Cardiac fibroblast (primary cell): ENCODE data around the gene TMEM271.
A peak's percentile ranks its signal among the peaks of the same experiment; 100 is the strongest.

ENCODE experiments used
- DNase-seq, 2 donors: peaks; one replicate each; pipeline versions ENCODE4 v3.0.0 to v3.0.0-alpha.2; 2010; ENCODE audit warnings: low read depth in 2 of 2
- H3K4me3 ChIP-seq, 2 donors: replicated peaks in 1 of 2; 1 replicate in 1 of 2; 2 replicates in 1 of 2; pipeline ENCODE4 v1.5.1; 2011; ENCODE audit warnings: low read depth in 2 of 2, low read length in 2 of 2, mild to moderate bottlenecking in 2 of 2, moderate library complexity in 1 of 2
- TF ChIP-seq, protein P1 (sequence below): IDR thresholded peaks from one replicate; pipeline ENCODE4 v1.5.1; 2011; ENCODE audit warnings: low read depth, mild to moderate bottlenecking, low read length, inconsistent platforms

TMEM271 gene

DNA sequence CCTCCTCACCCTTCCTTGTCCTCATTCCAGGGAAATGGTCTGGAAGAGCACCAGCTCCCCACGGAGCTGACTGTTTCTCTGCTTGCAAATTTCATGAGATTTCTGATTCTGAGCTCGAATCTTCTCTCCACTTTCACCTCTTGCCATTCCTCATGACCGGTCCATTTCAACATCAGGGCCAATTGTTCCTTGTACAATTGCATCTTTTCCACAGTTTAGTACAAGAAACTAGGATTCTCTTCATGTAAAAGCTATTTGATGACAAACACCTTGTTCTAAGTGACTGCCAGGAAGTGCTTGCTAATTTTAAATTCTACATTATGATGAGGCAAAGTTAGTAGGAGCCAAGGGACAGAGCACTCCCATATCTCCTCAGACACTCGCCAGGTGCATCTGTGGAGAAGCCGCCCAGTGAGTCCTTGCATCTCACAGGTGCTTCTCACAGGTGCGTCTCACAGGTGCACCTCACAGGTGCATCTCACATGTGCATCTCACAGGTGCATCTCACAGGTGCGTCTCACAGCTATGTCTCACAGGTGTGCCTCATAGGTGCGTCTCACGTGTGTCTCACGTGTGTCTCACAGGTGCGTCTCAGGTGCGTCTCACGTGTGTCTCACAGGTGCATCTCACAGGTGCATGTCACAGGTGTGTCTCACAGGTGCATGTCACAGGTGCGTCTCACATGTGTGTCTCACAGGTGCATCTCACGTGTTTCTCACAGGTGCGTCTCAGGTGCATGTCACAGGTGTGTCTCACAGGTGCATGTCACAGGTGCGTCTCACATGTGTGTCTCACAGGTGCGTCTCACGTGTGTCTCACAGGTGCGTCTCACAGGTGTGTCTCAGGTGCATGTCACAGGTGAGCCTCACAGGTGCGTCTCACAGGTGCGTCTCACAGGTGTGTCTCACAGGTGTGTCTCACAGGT lies 46.2 kb upstream of the TMEM271 start:
- H3K4me3 ChIP-seq = no peak overlapping the region
- TF ChIP-seq, protein P1, sequence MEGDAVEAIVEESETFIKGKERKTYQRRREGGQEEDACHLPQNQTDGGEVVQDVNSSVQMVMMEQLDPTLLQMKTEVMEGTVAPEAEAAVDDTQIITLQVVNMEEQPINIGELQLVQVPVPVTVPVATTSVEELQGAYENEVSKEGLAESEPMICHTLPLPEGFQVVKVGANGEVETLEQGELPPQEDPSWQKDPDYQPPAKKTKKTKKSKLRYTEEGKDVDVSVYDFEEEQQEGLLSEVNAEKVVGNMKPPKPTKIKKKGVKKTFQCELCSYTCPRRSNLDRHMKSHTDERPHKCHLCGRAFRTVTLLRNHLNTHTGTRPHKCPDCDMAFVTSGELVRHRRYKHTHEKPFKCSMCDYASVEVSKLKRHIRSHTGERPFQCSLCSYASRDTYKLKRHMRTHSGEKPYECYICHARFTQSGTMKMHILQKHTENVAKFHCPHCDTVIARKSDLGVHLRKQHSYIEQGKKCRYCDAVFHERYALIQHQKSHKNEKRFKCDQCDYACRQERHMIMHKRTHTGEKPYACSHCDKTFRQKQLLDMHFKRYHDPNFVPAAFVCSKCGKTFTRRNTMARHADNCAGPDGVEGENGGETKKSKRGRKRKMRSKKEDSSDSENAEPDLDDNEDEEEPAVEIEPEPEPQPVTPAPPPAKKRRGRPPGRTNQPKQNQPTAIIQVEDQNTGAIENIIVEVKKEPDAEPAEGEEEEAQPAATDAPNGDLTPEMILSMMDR = no peak
- DNase-seq = peak in 1 of 2 donors; percentile 7

DNA sequence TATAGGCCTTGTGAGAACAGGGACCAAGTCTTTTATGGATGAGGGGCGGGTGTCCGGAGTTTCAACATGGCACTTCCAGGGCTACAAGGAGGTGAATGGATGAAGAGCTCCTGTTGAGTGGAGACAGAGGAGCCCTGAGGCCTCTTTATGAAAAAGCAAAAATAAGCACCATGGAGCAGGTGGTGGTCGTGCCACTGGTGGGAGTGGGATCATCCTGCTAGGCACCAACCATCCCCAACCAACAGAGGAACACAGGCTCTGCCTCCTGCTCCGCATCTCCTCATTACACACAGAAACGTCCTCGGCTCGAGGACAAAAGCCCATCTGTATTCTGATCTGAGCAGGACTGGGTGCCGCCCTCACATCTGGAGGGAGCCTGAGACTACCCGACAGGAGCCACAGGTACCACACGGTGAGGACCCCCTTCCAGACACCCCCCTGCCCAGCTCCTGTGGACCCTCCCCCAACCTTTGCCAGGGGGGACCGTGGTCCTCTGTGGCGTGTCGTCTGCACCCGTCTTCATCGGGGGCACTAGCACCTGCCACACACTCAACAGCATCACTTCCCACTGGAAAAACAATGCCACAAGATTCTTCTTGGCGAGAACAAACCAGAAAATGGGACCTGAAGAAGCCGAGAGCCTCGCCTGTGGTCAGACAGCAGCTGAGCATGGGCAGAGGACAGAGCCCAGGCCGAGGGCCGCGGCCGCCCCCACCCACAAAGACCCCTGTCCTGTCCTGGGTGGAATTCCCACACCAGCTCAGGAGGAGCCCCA lies 45.4 kb upstream of the TMEM271 start:
- TF ChIP-seq, protein P1 = no peak
- H3K4me3 ChIP-seq = no peak overlapping the region
- DNase-seq = no peak

DNA sequence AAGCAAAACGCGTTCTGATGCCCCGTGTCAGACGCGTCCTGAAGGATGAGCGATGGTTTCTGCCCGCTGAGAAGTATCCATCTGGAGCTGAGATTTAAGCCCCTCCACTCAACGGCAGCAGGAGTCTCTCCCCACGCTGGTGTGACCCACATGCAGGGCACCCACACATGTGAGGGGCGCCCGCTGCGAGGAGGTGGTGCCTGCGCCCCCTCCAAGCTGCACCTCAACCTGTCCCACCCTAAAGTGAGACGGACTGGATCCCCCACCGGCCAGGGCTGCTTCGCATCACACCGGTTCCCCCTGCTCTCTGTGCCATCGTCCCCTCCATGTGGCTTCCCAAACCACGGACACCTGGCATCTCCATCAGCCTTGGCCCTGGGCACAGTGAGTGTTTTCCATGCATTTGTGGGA lies 44.8 kb upstream of the TMEM271 start:
- TF ChIP-seq, protein P1 = no peak
- DNase-seq = no peak

DNA sequence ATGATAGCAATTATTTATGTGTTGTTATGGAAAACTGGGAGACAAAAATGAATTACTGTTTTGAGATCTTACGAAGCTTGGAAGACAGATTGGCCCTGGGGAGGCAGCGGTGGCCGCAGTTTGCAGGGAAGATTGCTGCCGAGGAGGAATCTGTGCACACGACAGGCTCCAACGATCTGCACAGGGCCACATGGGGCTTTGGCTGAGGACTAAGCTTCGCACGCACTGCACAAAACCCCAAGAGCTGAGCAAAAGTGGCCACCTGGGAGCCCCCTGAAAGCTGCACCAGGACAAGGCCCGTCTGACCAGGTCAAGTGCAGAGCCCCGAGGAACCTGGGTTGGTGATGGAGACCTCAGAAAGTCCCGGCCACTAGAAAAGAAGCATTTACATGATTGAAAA lies 44.1 kb upstream of the TMEM271 start:
- no peak overlapping the region for H3K4me3 ChIP-seq
- TF ChIP-seq, protein P1 = no peak

More for the DNA sequence above, 44.8 kb upstream of the TMEM271 start:
- H3K4me3 ChIP-seq = no peak overlapping the region

DNA sequence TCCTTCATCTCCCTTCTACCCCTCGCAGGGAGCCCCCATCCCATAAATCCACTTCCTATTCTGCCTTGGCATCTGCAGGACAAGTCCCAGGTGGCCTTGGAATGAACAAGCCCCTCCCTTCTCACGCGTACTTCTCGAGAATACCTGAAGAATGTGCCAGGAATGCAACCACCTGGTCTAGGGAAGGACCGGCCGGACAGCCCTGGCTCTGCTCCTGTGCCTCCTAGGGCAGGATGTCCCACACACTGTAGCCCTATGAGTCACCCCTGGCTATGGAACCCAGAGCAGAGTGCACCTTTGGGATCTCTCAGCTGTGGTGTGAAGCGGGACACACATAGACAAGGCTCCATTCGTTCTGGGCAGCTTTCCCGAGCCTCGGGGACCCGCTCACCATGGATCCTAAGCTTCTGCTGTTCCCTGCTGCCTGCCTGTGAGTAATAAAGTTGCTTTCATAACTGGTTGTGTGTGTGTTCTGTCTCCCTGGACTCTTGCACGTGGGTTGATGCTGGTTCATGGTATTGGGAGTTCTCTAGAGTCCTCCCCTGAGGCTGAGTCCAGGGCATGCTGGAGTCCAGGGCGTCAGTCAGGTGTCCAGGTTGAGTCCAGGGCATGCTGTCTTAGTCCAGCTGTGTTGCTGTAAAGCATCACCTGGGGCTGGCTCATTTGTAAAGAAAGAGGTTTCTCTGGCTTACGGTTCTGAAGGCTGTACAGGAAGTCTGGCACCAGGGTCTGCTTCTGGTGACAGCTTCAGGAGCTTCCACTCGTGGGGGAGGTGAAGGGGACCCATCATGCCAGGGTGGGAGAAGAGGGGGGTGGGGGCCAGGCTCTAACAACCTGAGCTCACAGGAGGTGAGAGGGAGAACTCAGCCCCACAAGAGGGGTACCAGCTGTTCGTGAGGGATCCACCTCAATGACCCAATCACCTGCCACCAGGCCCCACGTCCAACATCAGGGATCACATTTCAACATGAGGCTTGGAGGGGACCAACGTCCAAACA lies 41.8 kb upstream of the TMEM271 start:
- TF ChIP-seq, protein P1 = no peak
- no peak for DNase-seq

More for the DNA sequence above, 44.1 kb upstream of the TMEM271 start:
- no peak for DNase-seq

More for the DNA sequence above, 41.8 kb upstream of the TMEM271 start:
- H3K4me3 ChIP-seq = no peak overlapping the region
